A549 (cell line): ENCODE measurements around the gene NTM.

Source experiments
- FOSL2 ChIP-seq, 2 experiments: fragments of 450-650 bp in 1 of 2; fragments of >200 bp in 1 of 2; sonication (Bioruptor Twin) in 1 of 2; formaldehyde crosslinking; IDR thresholded peaks; 2 replicates each; pipeline versions ENCODE4 v1.5.0 to v1.6.1; 2016 to 2020; ENCODE audit warnings: mild to moderate bottlenecking in 1 of 2, moderate library complexity in 1 of 2
- TP53 ChIP-seq: fragments of 250-450 bp; sonication (Bioruptor Pico); IDR thresholded peaks from 2 replicates; pipeline ENCODE4 v1.5.0; 2021; ENCODE audit warnings: mild to moderate bottlenecking, moderate library complexity
- TF ChIP-seq, protein P1 (sequence below): fragments of >200 bp; sonication (Bioruptor Twin); formaldehyde crosslinking; IDR thresholded peaks from 3 replicates; pipeline ENCODE4 v1.5.1; 2016

DNA sequence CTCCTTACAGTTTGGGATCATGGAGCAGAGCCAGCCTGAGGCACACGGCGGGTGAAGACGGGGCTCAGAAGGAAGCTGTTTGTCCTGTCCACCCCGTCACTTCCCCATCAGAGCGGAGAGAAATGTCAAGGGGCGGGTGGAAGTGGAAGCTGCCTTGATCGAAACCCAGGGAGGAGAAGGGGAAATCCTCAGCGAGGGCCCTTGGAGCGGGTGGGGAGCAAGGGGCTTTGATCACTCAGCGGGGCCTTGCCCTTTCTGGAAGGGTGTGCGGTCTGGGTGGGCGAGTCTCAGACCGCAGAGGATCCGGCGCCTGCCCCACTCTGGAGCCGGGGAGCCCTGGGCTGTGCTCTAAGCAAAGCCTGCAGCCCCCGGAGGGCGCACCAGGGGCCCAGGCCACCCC lies 320.4 kb downstream of the NTM start:
- TF ChIP-seq, protein P1, sequence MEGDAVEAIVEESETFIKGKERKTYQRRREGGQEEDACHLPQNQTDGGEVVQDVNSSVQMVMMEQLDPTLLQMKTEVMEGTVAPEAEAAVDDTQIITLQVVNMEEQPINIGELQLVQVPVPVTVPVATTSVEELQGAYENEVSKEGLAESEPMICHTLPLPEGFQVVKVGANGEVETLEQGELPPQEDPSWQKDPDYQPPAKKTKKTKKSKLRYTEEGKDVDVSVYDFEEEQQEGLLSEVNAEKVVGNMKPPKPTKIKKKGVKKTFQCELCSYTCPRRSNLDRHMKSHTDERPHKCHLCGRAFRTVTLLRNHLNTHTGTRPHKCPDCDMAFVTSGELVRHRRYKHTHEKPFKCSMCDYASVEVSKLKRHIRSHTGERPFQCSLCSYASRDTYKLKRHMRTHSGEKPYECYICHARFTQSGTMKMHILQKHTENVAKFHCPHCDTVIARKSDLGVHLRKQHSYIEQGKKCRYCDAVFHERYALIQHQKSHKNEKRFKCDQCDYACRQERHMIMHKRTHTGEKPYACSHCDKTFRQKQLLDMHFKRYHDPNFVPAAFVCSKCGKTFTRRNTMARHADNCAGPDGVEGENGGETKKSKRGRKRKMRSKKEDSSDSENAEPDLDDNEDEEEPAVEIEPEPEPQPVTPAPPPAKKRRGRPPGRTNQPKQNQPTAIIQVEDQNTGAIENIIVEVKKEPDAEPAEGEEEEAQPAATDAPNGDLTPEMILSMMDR, result no peak
- TF ChIP-seq FOSL2 (IDR thresholded peaks at IDR 0.05) (no peak), FOSL2 (CRISPR knock-in tag; IDR thresholded peaks at IDR 0.05) (no peak), TP53 (CRISPR knock-in tag) (no peak)
